ENCODE measurements around the gene DBN1.

Gene DBN1

GRCh38 chr5:177440211-177440989 lies 33.0 kb downstream of the DBN1 start:
- TF ChIP-seq CTCF (IDR thresholded peaks at IDR 0.05; ENCODE audit: low read depth, low read length), result no peak
- DNase-seq (ENCODE audit: low read depth in 2 of 2), result no peak
- no peak overlapping the region for H3K4me3 ChIP-seq (replicated peaks in 1 of 2; ENCODE audit: low read depth in 2 of 2, low read length in 2 of 2)

GRCh38 chr5:177439518-177440053 lies 33.8 kb downstream of the DBN1 start:
- no peak for TF ChIP-seq CTCF (IDR thresholded peaks at IDR 0.05; ENCODE audit: low read depth, low read length)
- H3K4me3 ChIP-seq (replicated peaks in 1 of 2; ENCODE audit: low read depth in 2 of 2, low read length in 2 of 2), result no peak overlapping the region
- no peak for DNase-seq (ENCODE audit: low read depth in 2 of 2)

- H3K4me3 ChIP-seq (replicated peaks in 1 of 2; ENCODE audit: low read depth in 2 of 2, low read length in 2 of 2), result no peak overlapping the region
- no peak for DNase-seq (ENCODE audit: low read depth in 2 of 2)
- no peak for TF ChIP-seq CTCF (IDR thresholded peaks at IDR 0.05; ENCODE audit: low read depth, low read length)
Observed at GRCh38 chr5:177438468-177438867, 35.0 kb downstream of the DBN1 start.

- DNase-seq (ENCODE audit: low read depth in 2 of 2), result no peak
- no peak overlapping the region for H3K4me3 ChIP-seq (replicated peaks in 1 of 2; ENCODE audit: low read depth in 2 of 2, low read length in 2 of 2)
- TF ChIP-seq CTCF (IDR thresholded peaks at IDR 0.05; ENCODE audit: low read depth, low read length), result no peak
Observed at GRCh38 chr5:177437623-177438022, 35.8 kb downstream of the DBN1 start.

- TF ChIP-seq CTCF (IDR thresholded peaks at IDR 0.05; ENCODE audit: low read depth, low read length), result no peak
- DNase-seq (ENCODE audit: low read depth in 2 of 2), result no peak
- H3K4me3 ChIP-seq (replicated peaks in 1 of 2; ENCODE audit: low read depth in 2 of 2, low read length in 2 of 2), result no peak overlapping the region
Observed at GRCh38 chr5:177435847-177436536, 37.4 kb downstream of the DBN1 start.

- TF ChIP-seq CTCF (IDR thresholded peaks at IDR 0.05; ENCODE audit: low read depth, low read length), result no peak
- no peak overlapping the region for H3K4me3 ChIP-seq (replicated peaks in 1 of 2; ENCODE audit: low read depth in 2 of 2, low read length in 2 of 2)
- DNase-seq (ENCODE audit: low read depth in 2 of 2), result no peak
Observed at GRCh38 chr5:177434942-177435738, 38.3 kb downstream of the DBN1 start.
